ENCODE results near the gene AKAP13.
"Not testable (repeated sequence)": the region's sequence is repeated elsewhere in the genome, so short reads cannot be mapped to it uniquely, and the experiment has no call there.

AKAP13 gene

GRCh38 chr15:85485956-85486567, 105.7 kb downstream of the AKAP13 start:
- in situ Hi-C loops (cut with HindIII; ENCODE audit: low sequenced_read_pairs) = no loop called here

GRCh38 chr15:85487796-85488195, 107.4 kb downstream of the AKAP13 start:
- DNase-seq (ENCODE audit: low read depth, low spot score) = peak; percentile 28
- in situ Hi-C loops (cut with HindIII; ENCODE audit: low sequenced_read_pairs); H3K4me3 ChIP-seq (ENCODE audit: low read depth, low read length): not testable (repeated sequence)

More at GRCh38 chr15:85485956-85486567, 105.7 kb downstream of the AKAP13 start:
- TF ChIP-seq, protein P1, sequence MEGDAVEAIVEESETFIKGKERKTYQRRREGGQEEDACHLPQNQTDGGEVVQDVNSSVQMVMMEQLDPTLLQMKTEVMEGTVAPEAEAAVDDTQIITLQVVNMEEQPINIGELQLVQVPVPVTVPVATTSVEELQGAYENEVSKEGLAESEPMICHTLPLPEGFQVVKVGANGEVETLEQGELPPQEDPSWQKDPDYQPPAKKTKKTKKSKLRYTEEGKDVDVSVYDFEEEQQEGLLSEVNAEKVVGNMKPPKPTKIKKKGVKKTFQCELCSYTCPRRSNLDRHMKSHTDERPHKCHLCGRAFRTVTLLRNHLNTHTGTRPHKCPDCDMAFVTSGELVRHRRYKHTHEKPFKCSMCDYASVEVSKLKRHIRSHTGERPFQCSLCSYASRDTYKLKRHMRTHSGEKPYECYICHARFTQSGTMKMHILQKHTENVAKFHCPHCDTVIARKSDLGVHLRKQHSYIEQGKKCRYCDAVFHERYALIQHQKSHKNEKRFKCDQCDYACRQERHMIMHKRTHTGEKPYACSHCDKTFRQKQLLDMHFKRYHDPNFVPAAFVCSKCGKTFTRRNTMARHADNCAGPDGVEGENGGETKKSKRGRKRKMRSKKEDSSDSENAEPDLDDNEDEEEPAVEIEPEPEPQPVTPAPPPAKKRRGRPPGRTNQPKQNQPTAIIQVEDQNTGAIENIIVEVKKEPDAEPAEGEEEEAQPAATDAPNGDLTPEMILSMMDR (IDR thresholded peaks at IDR 0.05; ENCODE audit: low read depth, low read length) = peak; percentile 76
- peak; percentile 73 for DNase-seq (ENCODE audit: low read depth, low spot score)
- H3K4me3 ChIP-seq (ENCODE audit: low read depth, low read length) = no peak overlapping the region

DNA sequence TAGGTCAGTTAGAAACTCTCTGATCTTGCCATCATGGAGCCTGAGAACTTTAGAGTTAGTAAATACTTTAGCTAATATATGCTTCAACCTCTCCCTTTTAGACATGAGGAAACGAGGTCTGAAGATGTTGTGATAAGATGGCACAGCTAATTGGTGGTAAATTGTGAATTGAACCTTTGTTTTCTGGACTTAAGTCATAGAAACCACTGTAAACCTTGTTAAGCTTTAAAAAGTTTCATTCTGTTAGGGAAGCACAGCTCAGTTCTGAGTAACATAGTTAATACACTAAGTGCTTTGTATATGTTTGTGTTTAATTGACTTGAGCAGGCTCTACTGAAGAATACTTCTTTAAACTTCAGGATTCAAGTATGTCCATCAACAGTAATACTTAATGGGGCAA, 108.6 kb downstream of the AKAP13 start:
- no peak overlapping the region for H3K4me3 ChIP-seq (ENCODE audit: low read depth, low read length)
- TF ChIP-seq, protein P1 (IDR thresholded peaks at IDR 0.05; ENCODE audit: low read depth, low read length) = no peak
- in situ Hi-C loops (cut with HindIII; ENCODE audit: low sequenced_read_pairs) = no loop called here
- no peak for DNase-seq (ENCODE audit: low read depth, low spot score)

- H3K4me3 ChIP-seq (ENCODE audit: low read depth, low read length) = no peak overlapping the region
- in situ Hi-C loops (cut with HindIII; ENCODE audit: low sequenced_read_pairs) = no loop called here
- TF ChIP-seq, protein P1 (IDR thresholded peaks at IDR 0.05; ENCODE audit: low read depth, low read length) = no peak
- no peak for DNase-seq (ENCODE audit: low read depth, low spot score)
Observed at GRCh38 chr15:85489773-85490493, 109.5 kb downstream of the AKAP13 start.

DNA sequence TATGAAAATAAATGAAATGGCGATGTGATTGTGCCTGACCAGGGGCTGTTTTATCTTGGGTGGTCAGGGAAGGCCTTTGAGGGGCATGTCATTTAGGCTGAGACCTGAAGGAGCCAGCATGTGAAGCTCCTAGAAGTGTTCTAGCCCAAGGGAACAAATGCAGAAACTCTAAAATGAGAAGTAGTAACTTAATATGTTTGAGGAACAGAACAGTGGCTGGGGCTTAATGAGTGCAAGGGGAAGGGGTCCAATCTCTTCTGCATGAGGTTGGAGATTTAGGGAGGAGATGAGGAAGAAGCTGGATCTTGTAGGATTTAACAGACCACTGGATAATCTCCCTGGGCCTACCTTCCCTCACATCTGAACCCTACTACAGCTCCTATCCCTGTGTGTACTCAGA, 110.5 kb downstream of the AKAP13 start:
- no peak for DNase-seq (ENCODE audit: low read depth, low spot score)

DNA sequence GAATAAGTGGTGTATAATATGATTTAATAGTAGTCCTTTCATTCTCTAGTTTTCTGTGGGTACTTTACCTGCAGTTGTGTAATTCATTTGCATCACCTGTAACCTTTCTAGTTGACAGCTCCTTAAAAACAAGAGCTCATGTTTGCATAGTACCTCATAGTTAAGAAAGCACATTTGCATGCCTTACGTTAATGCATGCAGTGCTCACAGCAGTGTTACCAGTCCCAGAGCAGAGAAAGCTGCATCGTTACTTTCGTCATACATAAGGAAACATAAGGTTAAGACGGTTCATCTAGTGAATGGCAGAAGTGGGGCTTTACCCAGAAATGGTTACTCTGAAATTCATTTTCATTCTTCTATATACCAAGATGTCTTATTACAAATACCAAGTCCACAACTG, 111.3 kb downstream of the AKAP13 start:
- H3K4me3 ChIP-seq (ENCODE audit: low read depth, low read length) = no peak overlapping the region
- in situ Hi-C loops (cut with HindIII; ENCODE audit: low sequenced_read_pairs) = no loop called here
- DNase-seq (ENCODE audit: low read depth, low spot score) = no peak
- TF ChIP-seq, protein P1 (IDR thresholded peaks at IDR 0.05; ENCODE audit: low read depth, low read length) = no peak

More for the DNA sequence above, 110.5 kb downstream of the AKAP13 start:
- TF ChIP-seq, protein P1 (IDR thresholded peaks at IDR 0.05; ENCODE audit: low read depth, low read length) = no peak
- H3K4me3 ChIP-seq (ENCODE audit: low read depth, low read length) = no peak overlapping the region
- in situ Hi-C loops (cut with HindIII; ENCODE audit: low sequenced_read_pairs) = no loop called here

GRCh38 chr15:85492406-85492805, 112.0 kb downstream of the AKAP13 start:
- H3K4me3 ChIP-seq (ENCODE audit: low read depth, low read length) = no peak overlapping the region
- DNase-seq (ENCODE audit: low read depth, low spot score) = no peak
- TF ChIP-seq, protein P1 (IDR thresholded peaks at IDR 0.05; ENCODE audit: low read depth, low read length) = no peak
- in situ Hi-C loops (cut with HindIII; ENCODE audit: low sequenced_read_pairs) = no loop called here
